Chondrocyte (in vitro differentiated cells): ENCODE measurements around the gene SELP. TPM values are rescaled to one million over a fixed set of nuclear protein-coding genes. Genes with fewer than 3 reads are reported as not detected.

Experiments
- DNase-seq: peaks from one replicate; pipeline ENCODE4 v3.0.0; 2021; ENCODE audit warnings: mixed read lengths, low spot score
- H3K27ac Mint-ChIP-seq: one replicate; pipeline ENCODE4 v1.8.0; 2021; ENCODE audit warnings: mild to moderate bottlenecking, moderate library complexity, mixed read lengths; ENCODE audit not compliant: unreplicated experiment
- H3K27me3 Mint-ChIP-seq: 2 replicates; pipeline ENCODE4 v1.8.0; 2021; ENCODE audit warnings: low read depth, mixed read lengths
- H3K36me3 Mint-ChIP-seq: 2 replicates; pipeline ENCODE4 v1.8.0; 2021; ENCODE audit warnings: low read depth, mixed read lengths
- H3K4me1 Mint-ChIP-seq: 2 replicates; pipeline ENCODE4 v1.8.0; 2021; ENCODE audit warnings: low read depth, mild to moderate bottlenecking, mixed read lengths
- H3K4me3 Mint-ChIP-seq: one replicate; pipeline ENCODE4 v1.8.0; 2021; ENCODE audit warnings: mild to moderate bottlenecking, moderate library complexity, mixed read lengths; ENCODE audit not compliant: unreplicated experiment
- H3K9me3 Mint-ChIP-seq: 2 replicates; pipeline ENCODE4 v1.8.0; 2021; ENCODE audit warnings: low read depth, mixed read lengths
- CTCF ChIP-seq: fragments of 200-600 bp; sonication (generic); IDR thresholded peaks from 2 replicates; pipeline ENCODE4 v1.5.0; 2021; ENCODE audit warnings: antibody characterized with exemption, mild to moderate bottlenecking, moderate library complexity
- total RNA-seq: library from RNA; stranded (reverse); gene quantifications from 3 replicates; pipeline ENCODE4 v1.2.1, GENCODE V29; 2021

SELP gene
- total RNA-seq, 1 donor from 2014 or later = not detected

DNA sequence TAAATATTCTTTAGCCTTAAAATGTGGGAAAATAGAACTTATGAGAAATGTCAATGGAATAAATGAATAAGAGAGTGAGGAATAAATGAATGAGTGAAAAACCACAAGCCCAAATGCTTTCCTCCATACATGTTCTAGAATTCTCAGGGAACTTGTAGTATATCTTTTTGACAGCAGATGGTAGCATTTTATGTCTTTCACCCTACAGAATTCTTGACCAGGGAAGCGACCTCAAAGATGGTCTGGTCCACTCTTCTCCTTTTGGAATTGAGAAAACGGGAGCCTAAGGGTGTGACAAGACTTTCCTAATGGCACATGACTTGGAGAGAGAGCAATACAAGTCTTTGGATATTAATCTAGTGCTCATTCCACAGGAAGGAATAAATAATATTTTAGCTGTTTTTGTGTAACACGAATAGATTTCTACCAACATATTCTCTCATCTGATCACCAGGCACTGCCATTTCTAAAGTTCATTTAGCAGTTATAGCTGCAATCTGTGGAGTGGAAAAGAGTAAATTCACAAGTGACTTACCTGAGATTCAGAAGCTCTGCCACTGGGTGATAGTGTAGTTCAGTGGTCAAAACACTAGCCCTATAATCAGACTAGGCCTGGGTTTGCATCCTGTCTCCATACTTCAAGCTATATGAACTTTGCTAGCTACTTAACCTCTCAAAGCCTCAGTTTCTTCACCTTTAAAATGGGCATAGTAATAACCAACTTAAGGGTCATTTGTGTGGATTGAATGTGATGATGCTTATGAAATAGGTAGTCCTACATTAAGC lies 28.6 kb downstream of the SELP start:
- Mint-ChIP-seq H3K27ac (no peak overlapping the region), H3K4me1 (no peaks in the 10 kb centered on the region), H3K4me3 (no peak overlapping the region), H3K36me3 (no peaks in the 10 kb centered on the region), H3K9me3 (no peaks in the 10 kb centered on the region), H3K27me3 (peaks cover 23% of the 10 kb centered on the region)
- TF ChIP-seq CTCF = peak; percentile 80
- no peak for DNase-seq

GRCh38 chr1:169595764-169596711 lies 33.9 kb downstream of the SELP start:
- peaks cover 40% of the 10 kb centered on the region for H3K27me3 Mint-ChIP-seq
- TF ChIP-seq CTCF = no peak
- H3K9me3 Mint-ChIP-seq = no peaks in the 10 kb centered on the region
- no peaks in the 10 kb centered on the region for H3K36me3 Mint-ChIP-seq
- no peak for DNase-seq
- H3K4me1 Mint-ChIP-seq = no peaks in the 10 kb centered on the region
- H3K4me3 Mint-ChIP-seq = no peak overlapping the region
- no peak overlapping the region for H3K27ac Mint-ChIP-seq

GRCh38 chr1:169594391-169594790 lies 35.5 kb downstream of the SELP start:
- Mint-ChIP-seq H3K36me3 (no peaks in the 10 kb centered on the region), H3K27ac (no peak overlapping the region), H3K4me1 (no peaks in the 10 kb centered on the region), H3K27me3 (peaks cover 36% of the 10 kb centered on the region), H3K9me3 (no peaks in the 10 kb centered on the region), H3K4me3 (no peak overlapping the region)
- DNase-seq = no peak
- no peak for TF ChIP-seq CTCF

- H3K27ac Mint-ChIP-seq = no peak overlapping the region
- no peak overlapping the region for H3K4me3 Mint-ChIP-seq
- no peaks in the 10 kb centered on the region for H3K36me3 Mint-ChIP-seq
- TF ChIP-seq CTCF = no peak
- peaks cover 52% of the 10 kb centered on the region for H3K27me3 Mint-ChIP-seq
- DNase-seq = no peak
- H3K9me3 Mint-ChIP-seq = no peaks in the 10 kb centered on the region
- peaks cover 5% of the 10 kb centered on the region for H3K4me1 Mint-ChIP-seq
Observed at GRCh38 chr1:169590932-169591331, 39.0 kb downstream of the SELP start.

- Mint-ChIP-seq H3K27ac (no peak overlapping the region), H3K36me3 (no peaks in the 10 kb centered on the region), H3K27me3 (peaks cover 55% of the 10 kb centered on the region), H3K4me3 (no peak overlapping the region), H3K9me3 (no peaks in the 10 kb centered on the region), H3K4me1 (peaks cover 5% of the 10 kb centered on the region)
- no peak for DNase-seq
- TF ChIP-seq CTCF = no peak
Observed at GRCh38 chr1:169588785-169589485, 41.0 kb downstream of the SELP start.
